H1 (cell line): ENCODE measurements around the gene WBP1L. TPM values are rescaled to one million over a fixed set of nuclear protein-coding genes. Genes with fewer than 3 reads are reported as not detected.

Source experiments
- RNF2 ChIP-seq: fragments of 200-900, 300-1000 bp; sonication (generic); IDR thresholded peaks from 2 replicates; pipeline ENCODE4 v1.7.1; 2016; ENCODE audit warnings: borderline replicate concordance, low read depth, mild to moderate bottlenecking, antibody characterized with exemption, low read length; ENCODE audit not compliant: poor library complexity, severe bottlenecking; ENCODE audit errors: missing control alignments
- polyA plus RNA-seq, 7 experiments: library from polyadenylated mRNA; depleted of rRNA in 3 of 7; stranded (reverse) in 5 of 7; unstranded in 2 of 7; fragments of >200 nt in 5 of 7; fragments of 200-250 nt in 2 of 7; gene quantifications; 1 replicate in 5 of 7; 2 replicates in 1 of 7; 4 replicates in 1 of 7; pipeline versions ENCODE4 v1.2.1 to v1.2.3, GENCODE V29; 2011 to 2013; ENCODE audit warnings: missing spikeins in 2 of 7, mixed read lengths in 2 of 7
- total RNA-seq: library from RNA; stranded (reverse); fragmentation: NEBNext Ultra II Directional; extraction: Animal tissue kit (Norgen Biotek cat#: 25700); gene quantifications from 2 replicates; pipeline ENCODE4 v1.2.1, GENCODE V29; 2021
- TF ChIP-seq, protein P1 (sequence below), 3 experiments: IDR thresholded peaks; 1 replicate in 2 of 3; 2 replicates in 1 of 3; pipeline versions ENCODE4 v1.5.1 to v1.6.1; 2011; ENCODE audit warnings: low read length in 3 of 3, mild to moderate bottlenecking in 3 of 3, inconsistent platforms in 2 of 3, low read depth in 1 of 3, moderate library complexity in 1 of 3; ENCODE audit not compliant: insufficient read depth in 1 of 3; ENCODE audit errors: control extremely low read depth in 1 of 3

Gene WBP1L
- total and polyA plus RNA-seq, 2 of the 8 experiments (the other 6 are each of a cell fraction or from before 2014, with no cell fraction given), result 26.6 to 29.9 TPM

DNA sequence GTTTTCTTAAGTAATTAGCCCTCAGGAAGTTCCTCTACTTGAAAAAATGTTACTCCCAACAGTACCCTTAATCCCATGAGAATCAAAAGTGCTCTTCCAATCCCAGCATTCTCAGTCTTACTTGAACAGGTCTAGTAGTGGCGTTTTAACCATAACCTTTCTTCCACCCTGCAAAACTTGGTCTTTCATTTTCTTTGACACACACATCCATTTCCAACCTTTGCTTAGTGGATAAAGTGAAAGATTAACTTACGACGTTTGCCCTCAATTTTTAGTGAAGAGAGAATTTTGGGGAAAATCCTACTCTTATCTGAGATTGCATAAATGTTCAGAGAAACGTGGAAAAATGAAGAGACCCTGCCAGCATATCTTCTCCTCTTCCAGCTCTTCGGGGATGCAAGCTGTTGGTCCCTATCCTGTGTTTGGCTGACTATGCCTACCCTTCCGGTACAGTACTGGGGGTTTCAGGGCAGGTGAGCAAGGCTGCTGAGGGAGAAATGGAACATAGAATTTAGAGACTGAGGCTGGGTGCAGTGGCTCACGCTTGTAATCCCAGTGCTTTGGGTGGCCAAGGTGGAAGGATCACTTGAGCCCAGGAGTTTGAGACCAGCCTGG is 18.8 kb downstream of the WBP1L start (continued):
- TF ChIP-seq, protein P1, sequence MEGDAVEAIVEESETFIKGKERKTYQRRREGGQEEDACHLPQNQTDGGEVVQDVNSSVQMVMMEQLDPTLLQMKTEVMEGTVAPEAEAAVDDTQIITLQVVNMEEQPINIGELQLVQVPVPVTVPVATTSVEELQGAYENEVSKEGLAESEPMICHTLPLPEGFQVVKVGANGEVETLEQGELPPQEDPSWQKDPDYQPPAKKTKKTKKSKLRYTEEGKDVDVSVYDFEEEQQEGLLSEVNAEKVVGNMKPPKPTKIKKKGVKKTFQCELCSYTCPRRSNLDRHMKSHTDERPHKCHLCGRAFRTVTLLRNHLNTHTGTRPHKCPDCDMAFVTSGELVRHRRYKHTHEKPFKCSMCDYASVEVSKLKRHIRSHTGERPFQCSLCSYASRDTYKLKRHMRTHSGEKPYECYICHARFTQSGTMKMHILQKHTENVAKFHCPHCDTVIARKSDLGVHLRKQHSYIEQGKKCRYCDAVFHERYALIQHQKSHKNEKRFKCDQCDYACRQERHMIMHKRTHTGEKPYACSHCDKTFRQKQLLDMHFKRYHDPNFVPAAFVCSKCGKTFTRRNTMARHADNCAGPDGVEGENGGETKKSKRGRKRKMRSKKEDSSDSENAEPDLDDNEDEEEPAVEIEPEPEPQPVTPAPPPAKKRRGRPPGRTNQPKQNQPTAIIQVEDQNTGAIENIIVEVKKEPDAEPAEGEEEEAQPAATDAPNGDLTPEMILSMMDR (IDR thresholded peaks at IDR 0.05; ENCODE audit: control extremely low read depth in 1 of 3, insufficient read depth in 1 of 3, low read depth in 1 of 3, low read length in 3 of 3), result no peak
- no peak for TF ChIP-seq RNF2
